ENCODE data around the gene GINS1.

DNA sequence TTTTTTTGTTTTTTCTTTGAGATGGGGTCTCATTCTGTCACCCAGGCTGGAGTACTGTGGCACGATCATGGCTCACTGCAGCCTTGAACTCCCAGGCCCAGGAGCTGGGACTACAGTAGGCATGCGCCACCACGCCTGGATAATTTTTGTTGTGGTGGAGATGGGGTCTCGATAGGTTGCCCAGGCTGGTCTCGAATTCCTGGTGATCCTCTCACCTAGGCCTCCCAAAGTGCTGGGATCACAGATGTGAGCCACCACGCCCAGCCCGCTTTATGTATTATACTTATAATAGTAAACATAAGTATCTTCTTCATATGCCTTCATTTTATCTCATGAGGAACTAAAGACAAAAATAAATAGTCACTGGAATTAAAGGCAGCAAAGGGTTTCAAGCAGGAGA is 63.5 kb downstream of the GINS1 start:
- TF ChIP-seq POLR2A (IDR thresholded peaks at IDR 0.05), result no peak
- TF ChIP-seq, protein P1, sequence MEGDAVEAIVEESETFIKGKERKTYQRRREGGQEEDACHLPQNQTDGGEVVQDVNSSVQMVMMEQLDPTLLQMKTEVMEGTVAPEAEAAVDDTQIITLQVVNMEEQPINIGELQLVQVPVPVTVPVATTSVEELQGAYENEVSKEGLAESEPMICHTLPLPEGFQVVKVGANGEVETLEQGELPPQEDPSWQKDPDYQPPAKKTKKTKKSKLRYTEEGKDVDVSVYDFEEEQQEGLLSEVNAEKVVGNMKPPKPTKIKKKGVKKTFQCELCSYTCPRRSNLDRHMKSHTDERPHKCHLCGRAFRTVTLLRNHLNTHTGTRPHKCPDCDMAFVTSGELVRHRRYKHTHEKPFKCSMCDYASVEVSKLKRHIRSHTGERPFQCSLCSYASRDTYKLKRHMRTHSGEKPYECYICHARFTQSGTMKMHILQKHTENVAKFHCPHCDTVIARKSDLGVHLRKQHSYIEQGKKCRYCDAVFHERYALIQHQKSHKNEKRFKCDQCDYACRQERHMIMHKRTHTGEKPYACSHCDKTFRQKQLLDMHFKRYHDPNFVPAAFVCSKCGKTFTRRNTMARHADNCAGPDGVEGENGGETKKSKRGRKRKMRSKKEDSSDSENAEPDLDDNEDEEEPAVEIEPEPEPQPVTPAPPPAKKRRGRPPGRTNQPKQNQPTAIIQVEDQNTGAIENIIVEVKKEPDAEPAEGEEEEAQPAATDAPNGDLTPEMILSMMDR (IDR thresholded peaks at IDR 0.05), result no peak
